H1 (cell line): ENCODE measurements around the gene MAN1C1. TPM values are rescaled to one million over a fixed set of nuclear protein-coding genes. Genes with fewer than 3 reads are reported as not detected.

Source experiments
- CTCF ChIA-PET: fragments of 300-600 bp; sonication (Branson Sonifier 250); formaldehyde crosslinking; loops from one replicate; lab custom pipeline; 2021; ENCODE audit not compliant: partially characterized antibody; lab: Charles Lee
- POLR2A ChIA-PET: fragments of 300-600 bp; sonication (Branson Sonifier 250); formaldehyde crosslinking; loops from one replicate; lab custom pipeline; 2021; ENCODE audit warnings: inconsistent platforms; ENCODE audit not compliant: partially characterized antibody; lab: Charles Lee
- DNase-seq, 2 experiments: peaks; one replicate each; pipeline versions ENCODE4 v3.0.0 to v3.0.0-alpha.2; 2010 to 2022; ENCODE audit warnings: low spot score in 2 of 2, low read depth in 1 of 2, mixed read lengths in 1 of 2
- FAIRE-seq: peaks from 2 replicates; lab custom pipeline; 2011; peaks lifted over from hg19 to GRCh38; lab: Jason Lieb, UNC
- H2AFZ ChIP-seq: 2 replicates; pipeline ENCODE4 v1.8.1; 2012; ENCODE audit warnings: low read length, inconsistent platforms
- H2AK5ac ChIP-seq: 2 replicates; pipeline ENCODE4 v1.6.1; 2013; ENCODE audit warnings: low read depth, low read length
- H2BK120ac ChIP-seq: replicated peaks from 2 replicates; pipeline ENCODE3; 2013; ENCODE audit warnings: low read depth, low read length, inconsistent platforms
- H2BK12ac ChIP-seq: 2 replicates; pipeline ENCODE4 v1.6.1; 2013; ENCODE audit warnings: low read depth, low read length
- H2BK15ac ChIP-seq: 2 replicates; pipeline ENCODE4 v1.6.1; 2013; ENCODE audit warnings: low read length
- H2BK20ac ChIP-seq: 2 replicates; pipeline ENCODE4 v1.6.1; 2013; ENCODE audit warnings: low read length
- H2BK5ac ChIP-seq: 2 replicates; pipeline ENCODE4 v1.6.1; 2013; ENCODE audit warnings: low read depth, low read length
- H3K14ac ChIP-seq: 2 replicates; pipeline ENCODE4 v1.6.1; 2013; ENCODE audit warnings: inconsistent platforms; ENCODE audit not compliant: insufficient read length
- H3K18ac ChIP-seq: 2 replicates; pipeline ENCODE4 v1.6.1; 2013; ENCODE audit warnings: low read length; ENCODE audit errors: extremely low read depth
- H3K23ac ChIP-seq: 2 replicates; pipeline ENCODE4 v1.6.1; 2013; ENCODE audit warnings: inconsistent platforms; ENCODE audit not compliant: insufficient read length
- H3K23me2 ChIP-seq: 2 replicates; pipeline ENCODE4 v1.6.1; 2013; ENCODE audit warnings: low read depth, low read length
- H3K27ac ChIP-seq: 2 replicates; pipeline ENCODE4 v1.6.1; 2011; ENCODE audit warnings: low read depth, low read length, inconsistent platforms
- H3K27me3 ChIP-seq, 4 experiments: replicated peaks in 1 of 4; 1 replicate in 1 of 4; 2 replicates in 3 of 4; pipeline versions ENCODE4 v1.6.1 to v1.8.1; 2011 to 2013; ENCODE audit warnings: low read length in 3 of 4, mild to moderate bottlenecking in 3 of 4, inconsistent platforms in 2 of 4, mixed read lengths in 2 of 4, moderate library complexity in 1 of 4; ENCODE audit not compliant: control insufficient read depth in 3 of 4, insufficient read depth in 3 of 4; ENCODE audit errors: extremely low read depth in 1 of 4
- H3K36me3 ChIP-seq, 4 experiments: 2 replicates each; pipeline versions ENCODE4 v1.6.1 to v1.8.1; 2011 to 2013; ENCODE audit warnings: mild to moderate bottlenecking in 4 of 4, low read length in 3 of 4, moderate library complexity in 2 of 4, control low read depth in 1 of 4, inconsistent platforms in 1 of 4; ENCODE audit not compliant: insufficient read depth in 4 of 4, control insufficient read depth in 2 of 4
- H3K4ac ChIP-seq: replicated peaks from 2 replicates; pipeline ENCODE3; 2013; ENCODE audit warnings: low read length, low read depth, mixed read lengths, inconsistent platforms; ENCODE audit not compliant: insufficient read length
- H3K4me1 ChIP-seq, 4 experiments: replicated peaks in 1 of 4; 1 replicate in 1 of 4; 2 replicates in 3 of 4; pipeline versions ENCODE4 v1.6.1 to v1.8.1; 2011 to 2013; ENCODE audit warnings: low read length in 3 of 4, inconsistent platforms in 2 of 4, mixed read lengths in 1 of 4; ENCODE audit not compliant: insufficient read depth in 4 of 4, control insufficient read depth in 3 of 4
- H3K4me2 ChIP-seq, 2 experiments: 2 replicates each; pipeline versions ENCODE4 v1.6.1 to v1.8.1; 2011 to 2013; ENCODE audit warnings: low read depth in 2 of 2, low read length in 2 of 2, control low read depth in 1 of 2, inconsistent platforms in 1 of 2, mild to moderate bottlenecking in 1 of 2; ENCODE audit not compliant: insufficient read depth in 1 of 2
- H3K4me3 ChIP-seq, 4 experiments: fragments of 200-600, 300-600 bp in 1 of 4; sonication (generic), shearing (Covaris generic), sonication (Bioruptor Twin) in 1 of 4; 2 replicates each; pipeline versions ENCODE4 v1.5.1 to v1.8.1; 2011 to 2016; ENCODE audit warnings: low read length in 4 of 4, low read depth in 3 of 4, control low read depth in 2 of 4, inconsistent platforms in 2 of 4, mild to moderate bottlenecking in 2 of 4, mixed read lengths in 1 of 4, moderate library complexity in 1 of 4; ENCODE audit not compliant: insufficient read depth in 2 of 4; ENCODE audit errors: extremely low read depth in 1 of 4
- H3K56ac ChIP-seq: replicated peaks from 2 replicates; pipeline ENCODE3; 2013; ENCODE audit warnings: low read depth, mild to moderate bottlenecking, mixed read lengths, low read length, inconsistent platforms; ENCODE audit not compliant: insufficient read length
- H3K79me1 ChIP-seq: 2 replicates; pipeline ENCODE4 v1.6.1; 2013; ENCODE audit warnings: low read depth, low read length, control low read depth
- H3K79me2 ChIP-seq, 2 experiments: 2 replicates each; pipeline versions ENCODE4 v1.6.1 to v1.8.1; 2012 to 2013; ENCODE audit warnings: low read length in 2 of 2, mild to moderate bottlenecking in 2 of 2, inconsistent platforms in 1 of 2; ENCODE audit not compliant: insufficient read depth in 2 of 2, control insufficient read depth in 1 of 2
- H3K9ac ChIP-seq, 4 experiments: replicated peaks in 1 of 4; 1 replicate in 1 of 4; 2 replicates in 3 of 4; pipeline versions ENCODE4 v1.6.1 to v1.8.1; 2011 to 2013; ENCODE audit warnings: low read depth in 3 of 4, low read length in 3 of 4, control low read depth in 2 of 4, mild to moderate bottlenecking in 2 of 4, moderate library complexity in 2 of 4, inconsistent platforms in 1 of 4; ENCODE audit errors: extremely low read depth in 1 of 4
- H3K9me3 ChIP-seq, 2 experiments: 2 replicates each; pipeline versions ENCODE4 v1.6.1 to v1.8.1; 2012 to 2013; ENCODE audit warnings: mild to moderate bottlenecking in 2 of 2, moderate library complexity in 2 of 2, control low read depth in 1 of 2, inconsistent platforms in 1 of 2, low read depth in 1 of 2, low read length in 1 of 2, mixed read lengths in 1 of 2; ENCODE audit not compliant: insufficient read depth in 2 of 2
- H4K20me1 ChIP-seq, 2 experiments: replicated peaks in 1 of 2; 2 replicates each; pipeline versions ENCODE3 to v1.8.1; 2011 to 2013; ENCODE audit warnings: inconsistent platforms in 2 of 2, low read length in 2 of 2, mild to moderate bottlenecking in 1 of 2; ENCODE audit not compliant: insufficient read depth in 2 of 2, control insufficient read depth in 1 of 2
- H4K5ac ChIP-seq: 2 replicates; pipeline ENCODE4 v1.6.1; 2013; ENCODE audit warnings: low read length, low read depth, mixed read lengths, inconsistent platforms; ENCODE audit not compliant: insufficient read length
- H4K8ac ChIP-seq: 2 replicates; pipeline ENCODE4 v1.8.0; 2013; ENCODE audit warnings: mild to moderate bottlenecking, moderate library complexity, low read length, inconsistent platforms; ENCODE audit not compliant: insufficient read depth; ENCODE audit errors: extremely low read depth
- H4K91ac ChIP-seq: replicated peaks from 2 replicates; pipeline ENCODE3; 2013; ENCODE audit warnings: low read length, mixed read lengths, inconsistent platforms; ENCODE audit not compliant: insufficient read length
- BRCA1 ChIP-seq: IDR thresholded peaks from 2 replicates; pipeline ENCODE4 v1.6.1; 2012; ENCODE audit warnings: low read depth, low read length, improper control_type of control experiment
- CBX5 ChIP-seq: fragments of 300-800, 300-1000 bp; sonication (generic); IDR thresholded peaks from 2 replicates; pipeline ENCODE4 v1.7.1; 2016; ENCODE audit warnings: antibody characterized with exemption, low read length, low read depth
- CEBPB ChIP-seq: IDR thresholded peaks from 2 replicates; pipeline ENCODE4 v1.6.1; 2012; ENCODE audit warnings: low read depth, low read length
- FOSL1 ChIP-seq: IDR thresholded peaks from 2 replicates; pipeline ENCODE4 v1.6.1; 2011; ENCODE audit warnings: mild to moderate bottlenecking, low read depth, low read length, moderate library complexity; ENCODE audit not compliant: insufficient read depth
- HDAC2 ChIP-seq, 2 experiments: fragments of 300-600 bp in 1 of 2; sonication (generic) in 1 of 2; IDR thresholded peaks; 2 replicates each; pipeline ENCODE4 v1.6.1; 2011 to 2012; ENCODE audit warnings: low read depth in 2 of 2, low read length in 2 of 2, mild to moderate bottlenecking in 2 of 2, moderate library complexity in 2 of 2, borderline replicate concordance in 1 of 2, inconsistent platforms in 1 of 2
- RNF2 ChIP-seq: fragments of 200-900, 300-1000 bp; sonication (generic); IDR thresholded peaks from 2 replicates; pipeline ENCODE4 v1.7.1; 2016; ENCODE audit warnings: borderline replicate concordance, low read depth, mild to moderate bottlenecking, antibody characterized with exemption, low read length; ENCODE audit not compliant: poor library complexity, severe bottlenecking; ENCODE audit errors: missing control alignments
- SP1 ChIP-seq: IDR thresholded peaks from 2 replicates; pipeline ENCODE4 v1.6.1; 2011; ENCODE audit warnings: low read depth, low read length
- SP4 ChIP-seq: IDR thresholded peaks from 2 replicates; pipeline ENCODE4 v1.6.1; 2012; ENCODE audit warnings: low read length, inconsistent platforms
- ZNF274 ChIP-seq: IDR thresholded peaks from 2 replicates; pipeline ENCODE4 v1.7.0; 2012; ENCODE audit warnings: low read length, borderline replicate concordance; ENCODE audit errors: extremely low read depth
- WGBS, 2 experiments: shearing (Covaris generic) in 1 of 2; methylation state at CpG; one replicate each; pipeline versions ENCODE4 v1.1.6 to v1.1.7; 2013 to 2015; ENCODE audit warnings: low lambda C conversion rate in 2 of 2, mixed read lengths in 2 of 2, inconsistent platforms in 1 of 2, low coverage in 1 of 2, missing lambda C conversion rate in 1 of 2; ENCODE audit not compliant: insufficient replicate concordance in 2 of 2, insufficient coverage in 1 of 2, insufficient read length in 1 of 2; ENCODE audit errors: extremely low coverage in 1 of 2, missing lambda C conversion rate in 1 of 2; 5-methylcytosine and 5-hydroxymethylcytosine counted together
- polyA plus RNA-seq, 7 experiments: library from polyadenylated mRNA; depleted of rRNA in 3 of 7; stranded (reverse) in 5 of 7; unstranded in 2 of 7; fragments of >200 nt in 5 of 7; fragments of 200-250 nt in 2 of 7; gene quantifications; 1 replicate in 5 of 7; 2 replicates in 1 of 7; 4 replicates in 1 of 7; pipeline versions ENCODE4 v1.2.1 to v1.2.3, GENCODE V29; 2011 to 2013; ENCODE audit warnings: missing spikeins in 2 of 7, mixed read lengths in 2 of 7
- total RNA-seq: library from RNA; stranded (reverse); fragmentation: NEBNext Ultra II Directional; extraction: Animal tissue kit (Norgen Biotek cat#: 25700); gene quantifications from 2 replicates; pipeline ENCODE4 v1.2.1, GENCODE V29; 2021
- TF ChIP-seq, protein P1 (sequence below): IDR thresholded peaks from 2 replicates; pipeline ENCODE4 v1.6.1; 2012; ENCODE audit warnings: low read length, inconsistent platforms

Gene MAN1C1
- total and polyA plus RNA-seq, 2 of the 8 experiments (the other 6 are each of a cell fraction or from before 2014, with no cell fraction given): 7.8 to 15.2 TPM

DNA sequence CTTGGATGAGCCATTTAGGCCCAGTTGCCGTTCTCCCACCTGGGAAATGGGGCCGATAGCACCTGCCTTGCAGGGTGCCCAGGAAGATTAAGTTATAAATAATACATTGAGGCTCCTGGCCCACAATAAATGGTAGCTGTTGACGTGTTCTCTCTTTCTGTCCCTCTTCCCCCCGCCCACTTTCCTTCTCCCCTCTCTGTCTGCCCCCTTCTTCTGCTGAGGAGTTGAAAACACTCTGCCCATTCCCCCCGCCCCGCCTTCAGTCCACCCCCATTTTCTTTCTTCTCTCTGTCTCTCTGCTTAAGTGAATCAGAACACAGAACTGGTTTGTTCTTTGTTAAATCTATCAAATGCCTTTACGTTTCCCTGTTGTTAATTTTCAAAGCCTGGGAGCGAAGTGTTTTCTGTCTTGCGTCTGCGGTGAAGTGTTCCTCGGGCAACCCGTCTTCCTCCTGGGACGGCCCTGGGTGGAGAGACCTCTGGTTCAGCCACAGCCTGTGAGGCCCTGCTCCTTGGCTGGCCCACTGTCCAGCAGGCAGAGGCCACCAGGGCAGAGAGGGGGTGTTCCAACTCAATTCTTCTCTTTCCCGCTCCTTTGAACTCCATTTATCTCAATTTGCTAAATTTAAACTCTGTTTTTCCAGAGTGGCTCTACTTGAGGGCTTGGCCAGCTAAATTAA lies 154.1 kb downstream of the MAN1C1 start:
- no peaks in the 10 kb centered on the region for H3K27me3 ChIP-seq
- H2BK20ac ChIP-seq: no peak overlapping the region
- H2BK12ac ChIP-seq: no peak overlapping the region
- peaks cover 23% of the 10 kb centered on the region; the same call in 1 of the 2 replicates for H3K23me2 ChIP-seq
- H3K4me1 ChIP-seq: peaks cover 0 to 9% (median 4%) of the 10 kb centered on the region in 4 experiments; a peak in 5 of 7 replicates
- no peaks in the 10 kb centered on the region for H3K79me2 ChIP-seq
- H2BK5ac ChIP-seq: no peak overlapping the region
- no peaks in the 10 kb centered on the region for H3K9me3 ChIP-seq
- no peak overlapping the region for H3K4me3 ChIP-seq
- no peak overlapping the region; the same call in 1 of the 2 replicates for H3K18ac ChIP-seq
- no peak for FAIRE-seq
- H2BK15ac ChIP-seq: no peak overlapping the region
- H3K9ac ChIP-seq: no peak overlapping the region
- no peaks in the 10 kb centered on the region for H3K79me1 ChIP-seq
- H4K91ac ChIP-seq: no peak overlapping the region
- no peak overlapping the region for H3K14ac ChIP-seq
- no peak overlapping the region for H3K27ac ChIP-seq
- no peak overlapping the region for H2AFZ ChIP-seq
- no peak overlapping the region; the same call in 1 of the 2 replicates for H2AK5ac ChIP-seq
- TF ChIP-seq CEBPB (no peak), SP1 (no peak), SP4 (no peak), RNF2 (no peak), BRCA1 (no peak), ZNF274 (no peak), CBX5 (no peak), FOSL1 (no peak), HDAC2 (IDR thresholded peaks at IDR 0.05; ENCODE audit: borderline replicate concordance in 1 of 2, low read depth in 2 of 2, low read length in 2 of 2) (no peak)
- TF ChIP-seq, protein P1, sequence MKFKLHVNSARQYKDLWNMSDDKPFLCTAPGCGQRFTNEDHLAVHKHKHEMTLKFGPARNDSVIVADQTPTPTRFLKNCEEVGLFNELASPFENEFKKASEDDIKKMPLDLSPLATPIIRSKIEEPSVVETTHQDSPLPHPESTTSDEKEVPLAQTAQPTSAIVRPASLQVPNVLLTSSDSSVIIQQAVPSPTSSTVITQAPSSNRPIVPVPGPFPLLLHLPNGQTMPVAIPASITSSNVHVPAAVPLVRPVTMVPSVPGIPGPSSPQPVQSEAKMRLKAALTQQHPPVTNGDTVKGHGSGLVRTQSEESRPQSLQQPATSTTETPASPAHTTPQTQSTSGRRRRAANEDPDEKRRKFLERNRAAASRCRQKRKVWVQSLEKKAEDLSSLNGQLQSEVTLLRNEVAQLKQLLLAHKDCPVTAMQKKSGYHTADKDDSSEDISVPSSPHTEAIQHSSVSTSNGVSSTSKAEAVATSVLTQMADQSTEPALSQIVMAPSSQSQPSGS: no peak
- no peaks in the 10 kb centered on the region for H3K36me3 ChIP-seq
- H3K4me2 ChIP-seq: no peak overlapping the region
- no peak overlapping the region for H4K5ac ChIP-seq
- DNase-seq: no peak
- no peak overlapping the region for H3K4ac ChIP-seq
- no peak overlapping the region for H2BK120ac ChIP-seq
- H3K56ac ChIP-seq: no peak overlapping the region
- WGBS, 2 experiments: 93% methylated on average over 13 of the region's 14 CpGs; no CpG with 5 or more reads in 1 of the 2 experiments
- no peak overlapping the region for H4K8ac ChIP-seq
- POLR2A ChIA-PET: no interaction called here
- CTCF ChIA-PET: interaction anchor here (1.0 to 2.4 kb wide), 6 partner anchors 11 to 198 kb away, joined by 3 to 13 read pairs (median 4); no protein-coding TSS in a partner anchor
- H4K20me1 ChIP-seq: peaks cover 0 to 9% of the 10 kb centered on the region in 2 experiments
- H3K23ac ChIP-seq: peak overlapping the region; percentile 55
